Esophagus muscularis mucosa (tissue), 4 donors: Measurements from ENCODE around the gene PLCXD3.

Experiments used
- EP300 ChIP-seq: sonication (generic); formaldehyde crosslinking; IDR thresholded peaks from one replicate; pipeline ENCODE4 v1.6.1; 2017; ENCODE audit warnings: antibody characterized with exemption
- POLR2A ChIP-seq: fragments of 450-650 bp; IDR thresholded peaks from one replicate; pipeline ENCODE4 v1.6.1; 2017; ENCODE audit warnings: antibody characterized with exemption, moderate library complexity, mild to moderate bottlenecking, low read depth
- POLR2AphosphoS5 ChIP-seq, 2 donors: sonication (generic); formaldehyde crosslinking; IDR thresholded peaks; one replicate each; pipeline ENCODE4 v1.6.1; 2017; ENCODE audit warnings: antibody characterized with exemption in 2 of 2
- TF ChIP-seq, protein P1 (sequence below), 3 experiments: fragments of 200-600 bp in 2 of 3; fragments of 450-650 bp in 1 of 3; sonication (generic) in 2 of 3; IDR thresholded peaks; one replicate each; pipeline ENCODE4 v1.5.1; 2017 to 2019; ENCODE audit warnings: antibody characterized with exemption in 3 of 3, mild to moderate bottlenecking in 2 of 3, moderate library complexity in 1 of 3

DNA sequence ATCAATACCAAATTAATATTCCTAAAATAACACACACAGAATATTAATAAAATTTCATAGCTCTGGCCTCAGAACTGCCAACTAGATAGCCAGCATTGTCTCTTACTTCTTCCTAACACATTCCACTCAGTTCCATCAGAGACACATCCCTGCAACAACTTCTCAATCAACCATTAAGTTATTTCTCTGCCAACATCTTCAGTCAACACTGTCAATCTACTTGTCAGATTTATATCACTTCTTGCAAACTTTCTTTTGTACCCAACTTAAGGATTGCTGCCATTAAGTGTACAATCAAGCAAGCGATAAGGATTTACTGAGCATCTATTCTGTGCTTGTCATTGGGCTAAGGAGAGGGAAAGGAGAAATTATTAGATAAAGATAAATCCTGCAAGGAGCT lies 50.8 kb downstream of the PLCXD3 start:
- TF ChIP-seq, protein P1, sequence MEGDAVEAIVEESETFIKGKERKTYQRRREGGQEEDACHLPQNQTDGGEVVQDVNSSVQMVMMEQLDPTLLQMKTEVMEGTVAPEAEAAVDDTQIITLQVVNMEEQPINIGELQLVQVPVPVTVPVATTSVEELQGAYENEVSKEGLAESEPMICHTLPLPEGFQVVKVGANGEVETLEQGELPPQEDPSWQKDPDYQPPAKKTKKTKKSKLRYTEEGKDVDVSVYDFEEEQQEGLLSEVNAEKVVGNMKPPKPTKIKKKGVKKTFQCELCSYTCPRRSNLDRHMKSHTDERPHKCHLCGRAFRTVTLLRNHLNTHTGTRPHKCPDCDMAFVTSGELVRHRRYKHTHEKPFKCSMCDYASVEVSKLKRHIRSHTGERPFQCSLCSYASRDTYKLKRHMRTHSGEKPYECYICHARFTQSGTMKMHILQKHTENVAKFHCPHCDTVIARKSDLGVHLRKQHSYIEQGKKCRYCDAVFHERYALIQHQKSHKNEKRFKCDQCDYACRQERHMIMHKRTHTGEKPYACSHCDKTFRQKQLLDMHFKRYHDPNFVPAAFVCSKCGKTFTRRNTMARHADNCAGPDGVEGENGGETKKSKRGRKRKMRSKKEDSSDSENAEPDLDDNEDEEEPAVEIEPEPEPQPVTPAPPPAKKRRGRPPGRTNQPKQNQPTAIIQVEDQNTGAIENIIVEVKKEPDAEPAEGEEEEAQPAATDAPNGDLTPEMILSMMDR (IDR thresholded peaks at IDR 0.05) = no peak
- no peak for TF ChIP-seq POLR2A
- no peak for TF ChIP-seq POLR2AphosphoS5 (IDR thresholded peaks at IDR 0.05)
- no peak for TF ChIP-seq EP300
